ENCODE measurements around the gene SLC6A9.

The SLC6A9 gene

DNA sequence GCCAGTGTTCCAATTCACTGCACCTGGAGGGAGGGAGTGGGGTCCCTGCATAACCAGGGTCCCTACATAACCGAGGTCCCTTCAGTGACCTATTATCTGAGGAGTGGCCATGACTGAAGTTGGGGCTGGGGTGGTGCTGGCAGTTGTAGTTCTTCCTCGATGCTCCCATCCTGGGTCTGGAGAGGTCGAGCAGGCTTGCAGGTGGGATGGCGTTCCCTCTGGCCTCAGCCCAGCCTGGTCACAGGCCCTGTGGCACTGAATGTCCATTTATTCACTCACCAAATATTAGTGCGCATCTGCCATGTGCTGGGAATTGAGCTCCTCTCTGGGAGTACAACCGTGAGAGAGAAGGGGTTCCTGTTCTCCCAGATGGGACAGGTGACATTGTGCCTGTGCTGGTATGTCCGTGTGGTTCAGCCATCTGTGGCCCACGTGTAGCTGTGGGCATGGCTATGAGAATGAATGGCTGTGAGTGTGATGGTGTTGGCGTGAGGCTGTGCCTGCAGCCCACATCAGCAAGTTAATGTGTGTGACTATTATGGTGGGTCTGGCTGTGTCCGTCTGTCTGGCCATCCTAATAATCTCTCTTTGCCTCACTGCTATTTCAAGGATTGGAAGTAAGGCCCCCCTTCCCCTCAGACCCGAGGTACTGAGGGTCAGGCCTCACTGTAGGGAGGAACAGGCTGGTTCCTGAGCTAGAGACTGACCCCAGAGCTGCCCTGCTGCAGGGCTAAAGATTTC lies 3.9 kb upstream of the SLC6A9 start:
- no peak overlapping the region for H3K4me3 ChIP-seq (ENCODE audit: low read length)
- H3K9ac ChIP-seq (ENCODE audit: low read length) = no peak overlapping the region
- peaks cover 17% of the 10 kb centered on the region for H3K4me1 ChIP-seq (ENCODE audit: control insufficient read depth, low read depth, low read length)
- no peaks in the 10 kb centered on the region for H3K36me3 ChIP-seq (ENCODE audit: control insufficient read depth, low read depth, low read length)
- H3K27me3 ChIP-seq (ENCODE audit: control insufficient read depth, insufficient read depth, low read length) = no peaks in the 10 kb centered on the region
- no peaks in the 10 kb centered on the region for H3K9me3 ChIP-seq (ENCODE audit: control insufficient read depth, low read depth, low read length)
- no peak overlapping the region for H3K27ac ChIP-seq (ENCODE audit: low read length)

DNA sequence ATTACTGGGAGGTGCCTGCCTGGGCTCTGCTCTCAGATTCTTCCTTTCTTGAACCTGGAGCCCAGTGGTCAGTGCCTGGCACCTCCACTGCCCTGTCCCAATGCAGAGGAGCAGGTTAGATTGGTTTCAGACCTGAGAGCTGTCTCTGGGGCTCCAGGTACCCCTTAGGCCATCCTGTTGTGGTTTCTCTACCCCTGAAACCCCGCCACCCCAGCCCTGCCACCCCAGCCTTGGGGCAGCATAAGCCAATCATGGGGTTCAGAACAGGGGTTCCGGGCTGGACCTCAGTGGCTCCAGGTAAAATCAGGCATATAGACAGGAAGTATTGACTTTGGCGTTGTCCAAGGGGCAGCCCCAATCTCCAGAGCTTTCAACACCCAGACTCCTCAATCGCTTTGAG lies 3.2 kb upstream of the SLC6A9 start:
- H3K27ac ChIP-seq (ENCODE audit: low read length) = no peak overlapping the region
- H3K36me3 ChIP-seq (ENCODE audit: control insufficient read depth, low read depth, low read length) = no peaks in the 10 kb centered on the region
- H3K4me3 ChIP-seq (ENCODE audit: low read length) = no peak overlapping the region
- H3K9me3 ChIP-seq (ENCODE audit: control insufficient read depth, low read depth, low read length) = no peaks in the 10 kb centered on the region
- H3K9ac ChIP-seq (ENCODE audit: low read length) = no peak overlapping the region
- no peaks in the 10 kb centered on the region for H3K27me3 ChIP-seq (ENCODE audit: control insufficient read depth, insufficient read depth, low read length)
- peaks cover 17% of the 10 kb centered on the region for H3K4me1 ChIP-seq (ENCODE audit: control insufficient read depth, low read depth, low read length)

DNA sequence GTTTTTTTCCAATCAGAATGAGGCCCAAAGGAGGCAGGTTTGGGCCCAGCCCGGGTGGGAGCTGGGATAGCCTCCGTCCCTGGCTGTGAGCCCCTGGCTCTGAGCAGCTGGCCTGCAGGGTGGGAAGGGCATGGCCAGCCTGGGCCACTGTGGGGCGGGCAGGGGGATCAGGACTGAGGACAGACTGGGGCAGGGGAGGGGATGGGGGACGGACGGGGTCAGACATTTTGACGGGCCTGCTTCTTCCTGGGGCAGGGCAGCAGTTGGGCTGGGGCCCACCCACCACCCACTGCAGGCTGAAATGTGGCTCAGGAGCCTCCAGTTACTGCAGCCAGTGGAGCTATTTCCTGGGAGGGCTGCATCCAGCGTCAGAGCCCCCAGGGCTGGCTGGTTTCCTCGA lies 2.5 kb upstream of the SLC6A9 start:
- H3K27ac ChIP-seq (ENCODE audit: low read length) = no peak overlapping the region
- no peaks in the 10 kb centered on the region for H3K9me3 ChIP-seq (ENCODE audit: control insufficient read depth, low read depth, low read length)
- H3K9ac ChIP-seq (ENCODE audit: low read length) = no peak overlapping the region
- no peak overlapping the region for H3K4me3 ChIP-seq (ENCODE audit: low read length)
- H3K27me3 ChIP-seq (ENCODE audit: control insufficient read depth, insufficient read depth, low read length) = no peaks in the 10 kb centered on the region
- no peaks in the 10 kb centered on the region for H3K36me3 ChIP-seq (ENCODE audit: control insufficient read depth, low read depth, low read length)
- peaks cover 17% of the 10 kb centered on the region for H3K4me1 ChIP-seq (ENCODE audit: control insufficient read depth, low read depth, low read length)

DNA sequence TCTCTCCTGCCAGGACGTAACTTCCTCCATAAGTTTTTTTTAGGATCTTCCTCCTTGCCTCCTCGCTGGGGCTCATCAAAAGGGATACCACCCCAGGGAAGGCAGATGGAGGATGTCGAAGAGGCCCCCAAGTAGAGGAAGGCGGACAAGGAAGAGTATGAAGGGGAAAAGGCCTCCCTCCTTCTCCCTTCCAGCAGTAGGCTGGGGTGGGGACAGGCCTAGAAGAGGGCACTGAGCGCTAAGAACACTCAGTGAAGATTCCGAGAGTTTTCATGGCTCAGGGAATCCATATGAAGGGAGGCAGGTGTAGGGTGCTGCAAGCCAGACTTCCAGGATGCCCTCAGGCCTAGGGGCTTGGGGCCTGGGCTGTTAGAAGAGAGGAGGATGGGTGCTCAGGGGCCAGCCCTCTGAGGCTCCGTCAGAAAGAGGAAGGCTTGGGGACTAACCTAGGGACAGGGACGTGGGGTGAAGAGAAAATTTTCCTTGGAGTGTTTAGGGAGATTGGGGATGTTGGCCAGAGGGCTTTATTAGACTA lies 1.8 kb upstream of the SLC6A9 start:
- no peak overlapping the region for H3K4me3 ChIP-seq (ENCODE audit: low read length)
- H3K27me3 ChIP-seq (ENCODE audit: control insufficient read depth, insufficient read depth, low read length) = no peaks in the 10 kb centered on the region
- no peaks in the 10 kb centered on the region for H3K9me3 ChIP-seq (ENCODE audit: control insufficient read depth, low read depth, low read length)
- H3K9ac ChIP-seq (ENCODE audit: low read length) = no peak overlapping the region
- no peak overlapping the region for H3K27ac ChIP-seq (ENCODE audit: low read length)
- peaks cover 17% of the 10 kb centered on the region for H3K4me1 ChIP-seq (ENCODE audit: control insufficient read depth, low read depth, low read length)
- no peaks in the 10 kb centered on the region for H3K36me3 ChIP-seq (ENCODE audit: control insufficient read depth, low read depth, low read length)

DNA sequence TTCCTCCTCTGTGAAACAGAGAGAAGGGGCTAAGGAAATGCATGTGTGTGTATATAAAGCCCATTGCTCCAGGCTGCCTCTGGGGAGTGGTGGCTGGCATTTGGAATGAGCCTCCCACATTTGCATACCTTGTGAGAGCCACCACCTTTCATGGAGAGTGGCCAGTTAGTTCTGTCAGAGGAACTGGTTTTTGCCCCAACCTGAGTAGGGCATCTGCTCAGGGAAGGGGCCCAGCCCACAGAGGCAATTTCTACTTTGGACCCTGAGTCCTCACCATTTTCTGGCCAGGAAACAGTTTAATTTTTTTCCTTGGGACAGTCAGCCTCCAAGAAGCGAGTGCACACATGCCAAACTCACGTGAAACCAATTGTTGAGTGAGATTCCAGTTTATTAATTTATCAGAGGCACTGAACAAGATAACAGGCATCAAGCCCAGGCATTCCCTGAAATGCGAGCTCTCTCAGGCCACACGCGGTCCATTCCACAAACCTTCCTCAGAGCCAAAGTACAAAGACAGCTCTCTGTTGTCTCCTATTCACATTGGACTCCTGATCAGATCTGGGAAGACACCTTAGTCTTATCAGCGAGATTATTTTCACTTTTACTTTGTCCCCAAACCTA lies 1.0 kb upstream of the SLC6A9 start:
- peak overlapping the region; percentile 72 for H3K4me3 ChIP-seq (ENCODE audit: low read length)
- no peaks in the 10 kb centered on the region for H3K27me3 ChIP-seq (ENCODE audit: control insufficient read depth, insufficient read depth, low read length)
- H3K9me3 ChIP-seq (ENCODE audit: control insufficient read depth, low read depth, low read length) = no peaks in the 10 kb centered on the region
- peak overlapping the region; percentile 71 for H3K27ac ChIP-seq (ENCODE audit: low read length)
- H3K4me1 ChIP-seq (ENCODE audit: control insufficient read depth, low read depth, low read length) = peaks cover 17% of the 10 kb centered on the region
- H3K36me3 ChIP-seq (ENCODE audit: control insufficient read depth, low read depth, low read length) = no peaks in the 10 kb centered on the region
- H3K9ac ChIP-seq (ENCODE audit: low read length) = peak overlapping the region; percentile 88

DNA sequence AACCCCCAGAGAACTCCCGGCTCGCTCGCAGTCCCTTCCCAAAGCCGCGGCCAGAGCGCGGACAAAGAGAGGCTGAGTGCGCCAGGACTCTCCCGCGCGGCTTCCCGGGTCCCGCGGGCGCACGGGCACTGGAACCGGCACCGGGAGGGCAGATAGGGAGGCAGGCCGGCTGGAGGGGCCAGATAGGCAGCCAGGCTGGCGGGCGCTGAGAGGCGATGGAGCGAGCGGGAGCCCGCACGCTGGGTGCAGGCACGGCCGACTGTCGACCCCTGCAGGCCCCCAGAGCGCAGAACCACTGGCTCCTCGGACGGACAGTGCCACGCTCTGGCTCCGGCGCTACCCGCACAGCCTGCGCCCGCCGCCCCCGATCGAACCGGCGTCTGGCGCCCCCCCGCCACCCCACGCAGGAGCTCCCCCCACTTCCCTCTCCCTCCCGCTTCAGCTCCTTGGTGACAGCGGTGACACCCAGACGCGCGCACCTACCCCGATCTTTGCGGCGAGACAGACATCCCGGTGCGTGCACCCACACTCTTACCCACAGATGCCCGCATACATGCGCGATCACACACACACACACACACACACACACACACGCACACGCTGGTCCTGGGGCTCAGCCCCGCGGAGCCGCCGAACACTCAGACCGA lies 534 bp downstream of the SLC6A9 start:
- H3K27me3 ChIP-seq (ENCODE audit: control insufficient read depth, insufficient read depth, low read length) = no peaks in the 10 kb centered on the region
- no peaks in the 10 kb centered on the region for H3K36me3 ChIP-seq (ENCODE audit: control insufficient read depth, low read depth, low read length)
- peak overlapping the region; percentile 88 for H3K9ac ChIP-seq (ENCODE audit: low read length)
- peak overlapping the region; percentile 49 for H3K27ac ChIP-seq (ENCODE audit: low read length)
- peaks cover 15% of the 10 kb centered on the region for H3K4me1 ChIP-seq (ENCODE audit: control insufficient read depth, low read depth, low read length)
- H3K9me3 ChIP-seq (ENCODE audit: control insufficient read depth, low read depth, low read length) = no peaks in the 10 kb centered on the region
- peak overlapping the region; percentile 72 for H3K4me3 ChIP-seq (ENCODE audit: low read length)

DNA sequence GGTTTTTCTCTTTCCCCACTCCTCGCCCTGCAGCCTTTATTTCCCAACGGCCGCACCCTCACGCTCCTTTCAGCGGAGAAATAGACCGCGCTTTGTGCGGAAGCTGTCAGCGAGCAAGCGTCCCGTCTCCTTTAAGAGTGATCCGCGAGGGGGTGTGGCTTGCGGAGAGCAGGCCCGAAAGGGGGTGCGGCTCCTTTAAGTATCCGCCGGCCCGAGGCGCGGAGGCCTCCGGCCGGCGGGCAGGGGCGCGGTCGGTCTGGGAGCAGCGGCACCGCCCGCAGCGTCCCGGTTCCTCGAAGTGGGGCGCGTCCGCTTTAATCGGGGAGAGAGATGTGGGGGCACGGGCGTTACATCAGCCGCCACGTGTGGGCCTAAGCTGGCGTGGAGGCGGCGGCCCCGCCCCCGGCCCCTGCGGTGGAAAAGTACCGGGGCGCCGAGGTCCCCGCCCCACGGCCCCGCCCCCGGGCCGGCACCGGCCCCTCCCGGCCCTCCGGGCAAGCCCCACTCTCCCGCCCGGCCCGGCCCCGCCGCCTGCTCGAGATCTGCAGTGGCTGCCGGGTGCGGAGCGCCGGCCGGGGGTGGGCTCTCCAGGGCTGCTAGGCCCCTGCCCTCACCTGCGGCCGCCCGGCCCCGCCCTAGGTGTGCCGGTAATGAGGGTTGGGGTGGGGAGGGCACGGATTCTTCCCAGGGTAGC lies 1.2 kb downstream of the SLC6A9 start:
- Histone ChIP-seq H3K27ac (ENCODE audit: low read length) (peak overlapping the region; percentile 37), H3K4me1 (ENCODE audit: control insufficient read depth, low read depth, low read length) (peaks cover 16% of the 10 kb centered on the region), H3K9ac (ENCODE audit: low read length) (peak overlapping the region; percentile 88)

DNA sequence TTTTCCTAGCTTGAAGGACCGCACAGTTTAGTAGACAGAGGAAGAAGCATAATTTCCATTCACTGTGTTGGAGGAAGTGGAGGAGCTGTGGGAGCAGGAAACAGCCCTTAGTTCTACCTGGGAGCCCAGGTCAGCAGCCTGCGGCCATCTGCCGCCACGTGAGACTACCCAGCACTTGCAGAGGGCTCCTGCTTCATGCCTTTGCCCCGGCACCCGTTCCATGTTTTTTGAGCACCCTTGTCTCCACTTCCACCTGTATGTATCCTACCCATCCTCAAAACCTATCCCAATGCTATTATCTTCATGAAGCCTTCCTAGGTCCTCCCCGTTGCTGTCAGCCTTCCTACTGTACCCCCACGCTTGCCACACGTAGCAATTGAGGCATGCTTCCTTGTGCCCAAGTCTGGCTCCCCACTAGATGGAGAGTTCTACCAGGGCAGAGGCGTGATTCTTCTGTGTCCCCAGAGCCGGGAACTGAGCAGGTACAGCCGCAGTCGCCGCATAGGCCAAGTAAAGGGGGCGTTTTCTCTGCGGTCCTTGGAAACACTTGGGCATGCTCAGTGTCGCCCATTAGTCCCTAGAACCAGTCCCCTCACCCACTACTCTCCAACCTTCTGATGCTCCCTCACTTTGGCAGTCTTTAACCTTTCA lies 1.9 kb downstream of the SLC6A9 start:
- Histone ChIP-seq H3K4me3 (ENCODE audit: low read length) (peak overlapping the region; percentile 72), H3K9ac (ENCODE audit: low read length) (peak overlapping the region; percentile 88), H3K27ac (ENCODE audit: low read length) (no peak overlapping the region), H3K4me1 (ENCODE audit: control insufficient read depth, low read depth, low read length) (peaks cover 16% of the 10 kb centered on the region), H3K36me3 (ENCODE audit: control insufficient read depth, low read depth, low read length) (no peaks in the 10 kb centered on the region), H3K9me3 (ENCODE audit: control insufficient read depth, low read depth, low read length) (no peaks in the 10 kb centered on the region), H3K27me3 (ENCODE audit: control insufficient read depth, insufficient read depth, low read length) (no peaks in the 10 kb centered on the region)

More for the DNA sequence above, 1.2 kb downstream of the SLC6A9 start:
- Histone ChIP-seq H3K27me3 (ENCODE audit: control insufficient read depth, insufficient read depth, low read length) (no peaks in the 10 kb centered on the region), H3K4me3 (ENCODE audit: low read length) (peak overlapping the region; percentile 72), H3K9me3 (ENCODE audit: control insufficient read depth, low read depth, low read length) (no peaks in the 10 kb centered on the region), H3K36me3 (ENCODE audit: control insufficient read depth, low read depth, low read length) (no peaks in the 10 kb centered on the region)

DNA sequence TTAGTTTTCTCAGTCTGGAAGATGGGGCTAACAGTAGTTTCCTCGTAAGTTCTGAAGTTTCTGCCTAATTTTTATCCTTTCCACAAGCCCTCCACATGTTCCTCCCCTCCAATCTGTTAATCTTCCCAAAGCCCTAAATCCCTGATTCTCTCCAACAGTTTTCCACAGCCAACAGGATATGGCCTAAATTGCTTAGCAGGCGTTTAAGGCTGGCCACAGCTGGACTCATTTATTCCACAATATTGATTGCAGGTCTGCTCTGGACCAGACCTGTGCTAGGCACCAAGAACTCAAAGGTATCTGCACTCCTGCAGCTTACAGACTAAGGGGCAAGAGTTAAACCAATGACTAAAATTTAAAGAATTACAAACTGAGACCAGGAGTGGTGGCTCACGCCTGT lies 3.9 kb downstream of the SLC6A9 start:
- Histone ChIP-seq H3K36me3 (ENCODE audit: control insufficient read depth, low read depth, low read length) (no peaks in the 10 kb centered on the region), H3K27ac (ENCODE audit: low read length) (no peak overlapping the region), H3K4me1 (ENCODE audit: control insufficient read depth, low read depth, low read length) (peaks cover 11% of the 10 kb centered on the region), H3K27me3 (ENCODE audit: control insufficient read depth, insufficient read depth, low read length) (no peaks in the 10 kb centered on the region), H3K9ac (ENCODE audit: low read length) (no peak overlapping the region), H3K9me3 (ENCODE audit: control insufficient read depth, low read depth, low read length) (no peaks in the 10 kb centered on the region), H3K4me3 (ENCODE audit: low read length) (no peak overlapping the region)

DNA sequence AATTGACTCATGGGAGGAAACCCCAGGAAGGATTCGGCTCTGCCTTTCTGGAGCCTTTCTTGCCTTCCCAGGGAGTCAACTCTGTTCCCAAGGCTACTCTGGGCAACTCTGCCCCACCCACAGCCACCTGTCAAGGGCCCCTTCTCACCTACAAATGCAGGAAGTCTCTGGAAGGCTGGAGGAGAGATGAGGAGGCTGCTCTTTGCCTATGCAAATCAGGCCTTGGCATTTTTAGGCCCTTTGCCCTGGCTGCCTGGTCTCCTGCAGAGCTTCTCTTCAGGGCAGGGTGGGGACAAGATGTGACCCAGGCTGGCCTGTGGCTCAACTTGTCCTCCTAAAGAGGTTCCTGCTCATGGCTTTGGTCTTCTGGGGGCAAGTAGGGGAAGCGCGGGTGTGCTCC lies 5.4 kb downstream of the SLC6A9 start:
- H3K9ac ChIP-seq (ENCODE audit: low read length) = no peak overlapping the region
- no peaks in the 10 kb centered on the region for H3K9me3 ChIP-seq (ENCODE audit: control insufficient read depth, low read depth, low read length)
- H3K4me3 ChIP-seq (ENCODE audit: low read length) = no peak overlapping the region
- H3K4me1 ChIP-seq (ENCODE audit: control insufficient read depth, low read depth, low read length) = peaks cover 4% of the 10 kb centered on the region
- H3K36me3 ChIP-seq (ENCODE audit: control insufficient read depth, low read depth, low read length) = peaks cover 3% of the 10 kb centered on the region
- H3K27ac ChIP-seq (ENCODE audit: low read length) = no peak overlapping the region
- H3K27me3 ChIP-seq (ENCODE audit: control insufficient read depth, insufficient read depth, low read length) = no peaks in the 10 kb centered on the region

Data from iPS-18a (cell line).